Endothelial cell of umbilical vein (primary cell): Measurements from ENCODE around the gene MEGF11. TPM values are rescaled to one million over a fixed set of nuclear protein-coding genes. Genes with fewer than 3 reads are reported as not detected.

ENCODE experiments used
- BruUV-seq: library from RNA; stranded (reverse); fragments of 400-500 nt; replicated peaks from 2 replicates; lab custom pipeline; 2021; lab: Mats Ljungman, UMichigan
- CTCF ChIA-PET: fragments of 300-600, 350-600 bp; sonication (Branson Sonifier 250); formaldehyde crosslinking; loops from one replicate; lab custom pipeline; 2021; ENCODE audit warnings: antibody characterized with exemption, inconsistent platforms; lab: Charles Lee
- POLR2A ChIA-PET: fragments of 300-600, 350-600 bp; sonication (Branson Sonifier 250); formaldehyde crosslinking; loops from one replicate; lab custom pipeline; 2021; ENCODE audit warnings: antibody characterized with exemption, inconsistent platforms; lab: Charles Lee
- DNase-seq: peaks from one replicate; pipeline ENCODE4 v3.0.0-alpha.2; 2011; ENCODE audit warnings: low read depth, low spot score
- FAIRE-seq: peaks from 2 replicates; lab custom pipeline; 2011; peaks lifted over from hg19 to GRCh38; lab: Jason Lieb, UNC
- H2AFZ ChIP-seq: 2 replicates; pipeline ENCODE4 v1.6.0; 2012; ENCODE audit warnings: low read depth, low read length, control low read depth, inconsistent platforms
- H3K27ac ChIP-seq: 2 replicates; pipeline ENCODE4 v1.5.1; 2011; ENCODE audit warnings: low read depth, mild to moderate bottlenecking, control low read depth, low read length, moderate library complexity; ENCODE audit not compliant: insufficient read depth
- H3K27me3 ChIP-seq, 2 experiments: 2 replicates each; pipeline versions ENCODE4 v1.6.0 to v1.6.1; 2011; ENCODE audit warnings: low read length in 2 of 2, mixed read lengths in 1 of 2; ENCODE audit not compliant: control insufficient read depth in 2 of 2, insufficient read depth in 2 of 2
- H3K36me3 ChIP-seq, 2 experiments: 2 replicates in 1 of 2; 3 replicates in 1 of 2; pipeline ENCODE4 v1.5.1; 2011; ENCODE audit warnings: low read length in 2 of 2, mild to moderate bottlenecking in 1 of 2, moderate library complexity in 1 of 2; ENCODE audit not compliant: control insufficient read depth in 2 of 2, insufficient read depth in 2 of 2; ENCODE audit errors: extremely low read depth in 1 of 2
- H3K4me1 ChIP-seq: 3 replicates; pipeline ENCODE4 v1.5.1; 2011; ENCODE audit warnings: mild to moderate bottlenecking, low read length; ENCODE audit not compliant: control insufficient read depth, insufficient read depth; ENCODE audit errors: extremely low read depth
- H3K4me2 ChIP-seq: 2 replicates; pipeline ENCODE4 v1.6.1; 2011; ENCODE audit warnings: low read length, control low read depth, mixed read lengths; ENCODE audit not compliant: insufficient read depth
- H3K4me3 ChIP-seq, 3 experiments: fragments of 200-600 bp in 1 of 3; sonication (generic), shearing (Covaris generic) in 1 of 3; replicated peaks in 1 of 3; 2 replicates each; pipeline ENCODE4 v1.5.1; 2011 to 2016; ENCODE audit warnings: control low read depth in 3 of 3, low read length in 3 of 3, mild to moderate bottlenecking in 2 of 3, inconsistent platforms in 1 of 3, low read depth in 1 of 3, moderate library complexity in 1 of 3; ENCODE audit not compliant: insufficient read depth in 1 of 3
- H3K79me2 ChIP-seq: 2 replicates; pipeline ENCODE4 v1.6.0; 2012; ENCODE audit warnings: low read length, inconsistent platforms; ENCODE audit not compliant: control insufficient read depth, insufficient read depth
- H3K9ac ChIP-seq: replicated peaks from 2 replicates; pipeline ENCODE3; 2011; ENCODE audit warnings: low read length, control low read depth; ENCODE audit not compliant: insufficient read depth; ENCODE audit errors: extremely low read depth
- H3K9me1 ChIP-seq: replicated peaks from 3 replicates; pipeline ENCODE4 v1.6.0; 2011; ENCODE audit warnings: mild to moderate bottlenecking, low read length; ENCODE audit not compliant: control insufficient read depth, insufficient read depth; ENCODE audit errors: extremely low read depth
- H3K9me3 ChIP-seq: replicated peaks from 2 replicates; pipeline ENCODE4 v1.5.1; 2012; ENCODE audit warnings: low read length, inconsistent platforms; ENCODE audit not compliant: control insufficient read depth, insufficient read depth
- H4K20me1 ChIP-seq: replicated peaks from 2 replicates; pipeline ENCODE3; 2011; ENCODE audit warnings: mild to moderate bottlenecking, low read length; ENCODE audit not compliant: control insufficient read depth, insufficient read depth; ENCODE audit errors: extremely low read depth
- EZH2 ChIP-seq: IDR thresholded peaks from 2 replicates; pipeline ENCODE4 v1.6.1; 2012; ENCODE audit warnings: borderline replicate concordance, low read depth, mild to moderate bottlenecking, moderate library complexity, low read length, inconsistent platforms; ENCODE audit not compliant: severe bottlenecking
- FOS ChIP-seq: IDR thresholded peaks from 2 replicates; pipeline ENCODE4 v1.6.1; 2011; ENCODE audit warnings: mild to moderate bottlenecking, low read length, moderate library complexity, borderline replicate concordance; ENCODE audit not compliant: insufficient read depth
- GATA2 ChIP-seq: IDR thresholded peaks from 2 replicates; pipeline ENCODE4 v1.7.0; 2011; ENCODE audit warnings: low read depth, mild to moderate bottlenecking, moderate library complexity, mixed read lengths, low read length; ENCODE audit not compliant: insufficient read length, insufficient read depth
- JUN ChIP-seq: IDR thresholded peaks from 2 replicates; pipeline ENCODE4 v1.6.1; 2011; ENCODE audit warnings: borderline replicate concordance, low read depth; ENCODE audit not compliant: insufficient read length, insufficient read depth
- MYC ChIP-seq: IDR thresholded peaks from one replicate; pipeline ENCODE4 v1.6.1; 2011; ENCODE audit warnings: mild to moderate bottlenecking, low read depth, low read length
- POLR2AphosphoS5 ChIP-seq: IDR thresholded peaks from 2 replicates; pipeline ENCODE4 v1.6.1; 2012; ENCODE audit warnings: low read depth, mild to moderate bottlenecking, control low read depth, low read length, moderate library complexity; ENCODE audit not compliant: insufficient read depth
- dilution Hi-C: fragments of 300-500 bp; cut with MboI; formaldehyde crosslinking; loops from one replicate; pipeline ENCODE4 v1.15.0; 2019; ENCODE audit warnings: low sequenced_read_pairs; ENCODE audit not compliant: extremely low pct_ligation_motif_present
- intact Hi-C: fragments of 100-400 bp; cut with micrococcal nuclease; formaldehyde crosslinking; loops from one replicate; pipeline ENCODE4 v1.10.0; 2022
- polyA plus RNA-seq, 4 experiments: library from polyadenylated mRNA; depleted of rRNA in 3 of 4; stranded (reverse) in 3 of 4; unstranded in 1 of 4; fragments of >200 nt; gene quantifications; 2 replicates each; pipeline versions ENCODE4 v1.2.1 to v1.2.3, GENCODE V29; 2011 to 2012; ENCODE audit warnings: missing spikeins in 1 of 4
- total RNA-seq: library from RNA; stranded (reverse); gene quantifications from 2 replicates; pipeline ENCODE4 v1.2.3, GENCODE V29; 2021
- TF ChIP-seq, protein P1 (sequence below), 2 donors: IDR thresholded peaks; 1 replicate in 1 of 2; 2 replicates in 1 of 2; pipeline ENCODE4 v1.5.1; 2011; ENCODE audit warnings: low read length in 2 of 2, mild to moderate bottlenecking in 2 of 2, moderate library complexity in 2 of 2, control low read depth in 1 of 2, inconsistent platforms in 1 of 2, low read depth in 1 of 2; ENCODE audit not compliant: insufficient read depth in 1 of 2; ENCODE audit errors: extremely low read depth in 1 of 2
- TF ChIP-seq, protein P2 (sequence below): IDR thresholded peaks from 2 replicates; pipeline ENCODE4 v1.6.1; 2011; ENCODE audit not compliant: insufficient read depth, insufficient read length

MEGF11 gene
- total and polyA plus RNA-seq, 2 donors (not counting 3 experiments of a cell fraction or from before 2014, with no cell fraction given), result not detected

DNA sequence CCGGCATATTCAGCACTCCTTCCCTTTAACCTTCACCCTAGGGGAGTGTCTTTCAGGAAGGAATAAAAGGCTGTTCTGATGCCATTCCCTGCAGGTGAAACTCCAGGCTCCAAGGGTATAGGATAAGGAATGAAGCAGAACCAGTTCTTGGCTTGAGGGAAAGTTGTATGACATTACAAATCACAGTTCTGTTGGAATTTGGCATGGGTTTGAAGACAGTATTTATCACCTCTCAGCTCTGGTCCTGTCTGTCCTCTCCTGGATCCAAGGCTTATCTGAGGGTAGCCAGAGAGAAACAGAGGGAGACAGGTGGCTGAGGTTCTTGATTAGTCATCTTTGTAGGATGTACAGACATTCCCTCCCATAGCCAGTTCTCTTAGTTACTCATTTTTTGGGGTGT lies 347.2 kb downstream of the MEGF11 start:
- no peak overlapping the region for H3K27ac ChIP-seq
- POLR2A ChIA-PET, result no interaction called here
- H3K9ac ChIP-seq, result no peak overlapping the region
- no peaks in the 10 kb centered on the region for H3K9me1 ChIP-seq
- DNase-seq, result no peak
- no TSS peak for BruUV-seq
- H3K9me3 ChIP-seq, result no peaks in the 10 kb centered on the region
- no peaks in the 10 kb centered on the region for H3K79me2 ChIP-seq
- no peaks in the 10 kb centered on the region for H4K20me1 ChIP-seq
- CTCF ChIA-PET, result no interaction called here
- H3K4me1 ChIP-seq, result peaks cover 15% of the 10 kb centered on the region
- FAIRE-seq, result no peak
- H3K4me3 ChIP-seq, result no peak overlapping the region
- H3K27me3 ChIP-seq, result no peaks in the 10 kb centered on the region
- dilution Hi-C loops, result no loop called here
- TF ChIP-seq, protein P1, sequence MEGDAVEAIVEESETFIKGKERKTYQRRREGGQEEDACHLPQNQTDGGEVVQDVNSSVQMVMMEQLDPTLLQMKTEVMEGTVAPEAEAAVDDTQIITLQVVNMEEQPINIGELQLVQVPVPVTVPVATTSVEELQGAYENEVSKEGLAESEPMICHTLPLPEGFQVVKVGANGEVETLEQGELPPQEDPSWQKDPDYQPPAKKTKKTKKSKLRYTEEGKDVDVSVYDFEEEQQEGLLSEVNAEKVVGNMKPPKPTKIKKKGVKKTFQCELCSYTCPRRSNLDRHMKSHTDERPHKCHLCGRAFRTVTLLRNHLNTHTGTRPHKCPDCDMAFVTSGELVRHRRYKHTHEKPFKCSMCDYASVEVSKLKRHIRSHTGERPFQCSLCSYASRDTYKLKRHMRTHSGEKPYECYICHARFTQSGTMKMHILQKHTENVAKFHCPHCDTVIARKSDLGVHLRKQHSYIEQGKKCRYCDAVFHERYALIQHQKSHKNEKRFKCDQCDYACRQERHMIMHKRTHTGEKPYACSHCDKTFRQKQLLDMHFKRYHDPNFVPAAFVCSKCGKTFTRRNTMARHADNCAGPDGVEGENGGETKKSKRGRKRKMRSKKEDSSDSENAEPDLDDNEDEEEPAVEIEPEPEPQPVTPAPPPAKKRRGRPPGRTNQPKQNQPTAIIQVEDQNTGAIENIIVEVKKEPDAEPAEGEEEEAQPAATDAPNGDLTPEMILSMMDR (IDR thresholded peaks at IDR 0.05; ENCODE audit: extremely low read depth in 1 of 2, insufficient read depth in 1 of 2, low read depth in 1 of 2, low read length in 2 of 2), result no peak
- TF ChIP-seq GATA2 (no peak), POLR2AphosphoS5 (no peak), FOS (no peak), JUN (no peak), MYC (no peak), EZH2 (no peak)
- TF ChIP-seq, protein P2, sequence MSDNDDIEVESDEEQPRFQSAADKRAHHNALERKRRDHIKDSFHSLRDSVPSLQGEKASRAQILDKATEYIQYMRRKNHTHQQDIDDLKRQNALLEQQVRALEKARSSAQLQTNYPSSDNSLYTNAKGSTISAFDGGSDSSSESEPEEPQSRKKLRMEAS, result no peak
- intact Hi-C loops, result no loop called here
- H2AFZ ChIP-seq, result no peak overlapping the region
- H3K36me3 ChIP-seq, result peaks cover 3 to 26% of the 10 kb centered on the region in 2 experiments
- H3K4me2 ChIP-seq, result no peak overlapping the region
